Lower lobe of right lung (tissue), 2 donors: Measurements from ENCODE around the gene SMIM38. TPM values are rescaled to one million over a fixed set of nuclear protein-coding genes. Genes with fewer than 3 reads are reported as not detected.

Experiments used
- ATAC-seq, 2 donors: fragments of 200-7000 bp; cut with Tn5 transposase; one replicate each; pipeline ENCODE4 v1.9.1; 2020 to 2022; ENCODE audit warnings: mild to moderate bottlenecking in 2 of 2, moderate library complexity in 2 of 2
- DNase-seq: peaks from one replicate; pipeline ENCODE4 v3.0.0-alpha.2; 2020
- H3K27ac ChIP-seq: fragments of 200-600 bp; one replicate; pipeline ENCODE4 v1.8.0; 2022
- H3K27me3 ChIP-seq: fragments of 200-600 bp; one replicate; pipeline ENCODE4 v1.8.0; 2022; ENCODE audit warnings: low read depth
- H3K36me3 ChIP-seq: fragments of 200-600 bp; one replicate; pipeline ENCODE4 v1.8.0; 2022; ENCODE audit warnings: mild to moderate bottlenecking
- H3K4me1 ChIP-seq: fragments of 200-600 bp; one replicate; pipeline ENCODE4 v1.8.0; 2022
- H3K4me3 ChIP-seq: fragments of 200-600 bp; one replicate; pipeline ENCODE4 v1.8.0; 2022; ENCODE audit warnings: mild to moderate bottlenecking
- H3K9me3 ChIP-seq: fragments of 200-600 bp; one replicate; pipeline ENCODE4 v1.8.0; 2022
- CTCF ChIP-seq: fragments of 200-600 bp; IDR thresholded peaks from one replicate; pipeline ENCODE4 v1.8.0; 2022; ENCODE audit warnings: antibody characterized with exemption, mild to moderate bottlenecking
- intact Hi-C: fragments of 100-400 bp; cut with DNase I; formaldehyde crosslinking; loops from one replicate; pipeline ENCODE4 v1.11.0; 2022
- total RNA-seq: library from RNA; stranded (reverse); fragmentation: NEBNext Ultra II Directional; extraction: Animal tissue kit (Norgen Biotek cat#: 25700); gene quantifications from one replicate; pipeline ENCODE4 v1.2.1, GENCODE V29; 2021
- donor health status: DM: no; HTN: yes; CAD: no; lungs with severe emphysema.

The SMIM38 gene
- total RNA-seq, 1 donor from 2014 or later: not detected

GRCh38 chr11:69192301-69192721, 36.6 kb downstream of the SMIM38 start:
- no peaks in the 10 kb centered on the region for H3K4me1 ChIP-seq
- no peaks in the 10 kb centered on the region for H3K9me3 ChIP-seq
- intact Hi-C loops: no loop called here
- H3K27me3 ChIP-seq: no peaks in the 10 kb centered on the region
- ATAC-seq (no peak), DNase-seq (no peak)
- H3K4me3 ChIP-seq: no peak overlapping the region
- no peak for TF ChIP-seq CTCF
- H3K27ac ChIP-seq: no peak overlapping the region
- no peaks in the 10 kb centered on the region for H3K36me3 ChIP-seq

- no peak overlapping the region for H3K4me3 ChIP-seq
- no peaks in the 10 kb centered on the region for H3K4me1 ChIP-seq
- H3K9me3 ChIP-seq: no peaks in the 10 kb centered on the region
- ATAC-seq (no peak), DNase-seq (no peak)
- intact Hi-C loops: no loop called here
- H3K36me3 ChIP-seq: no peaks in the 10 kb centered on the region
- TF ChIP-seq CTCF: no peak
- no peak overlapping the region for H3K27ac ChIP-seq
- H3K27me3 ChIP-seq: no peaks in the 10 kb centered on the region
Observed at GRCh38 chr11:69193151-69193550, 37.4 kb downstream of the SMIM38 start.

- Histone ChIP-seq H3K4me1 (no peaks in the 10 kb centered on the region), H3K36me3 (no peaks in the 10 kb centered on the region), H3K27ac (no peak overlapping the region), H3K9me3 (no peaks in the 10 kb centered on the region), H3K4me3 (no peak overlapping the region), H3K27me3 (no peaks in the 10 kb centered on the region)
- DNase-seq (no peak), ATAC-seq (no peak)
- intact Hi-C loops: no loop called here
- TF ChIP-seq CTCF: no peak
Observed at GRCh38 chr11:69193629-69194028, 37.9 kb downstream of the SMIM38 start.

GRCh38 chr11:69194396-69194795, 38.7 kb downstream of the SMIM38 start:
- no peak for TF ChIP-seq CTCF
- DNase-seq: no peak
- intact Hi-C loops: no loop called here
- no peaks in the 10 kb centered on the region for H3K4me1 ChIP-seq
- H3K27ac ChIP-seq: no peak overlapping the region
- no peaks in the 10 kb centered on the region for H3K9me3 ChIP-seq
- no peak for ATAC-seq
- H3K4me3 ChIP-seq: no peak overlapping the region
- no peaks in the 10 kb centered on the region for H3K36me3 ChIP-seq
- H3K27me3 ChIP-seq: no peaks in the 10 kb centered on the region

GRCh38 chr11:69194956-69195355, 39.2 kb downstream of the SMIM38 start:
- Histone ChIP-seq H3K4me1 (no peaks in the 10 kb centered on the region), H3K9me3 (no peaks in the 10 kb centered on the region), H3K27ac (no peak overlapping the region), H3K4me3 (no peak overlapping the region), H3K27me3 (no peaks in the 10 kb centered on the region), H3K36me3 (no peaks in the 10 kb centered on the region)
- intact Hi-C loops: no loop called here
- no peak for TF ChIP-seq CTCF
- no peak for DNase-seq
- ATAC-seq: no peak
